SU-DHL-6 (cell line): ENCODE measurements around the gene LRRC34.

Experiments used
- CTCF ChIP-seq: fragments of 200-600 bp; sonication (generic); IDR thresholded peaks from one replicate; pipeline ENCODE4 v1.5.1; 2017; ENCODE audit warnings: antibody characterized with exemption, mild to moderate bottlenecking, low read length, moderate library complexity; ENCODE audit not compliant: insufficient read depth, poor library complexity, severe bottlenecking
- EZH2phosphoT487 ChIP-seq: fragments of 200-600 bp; sonication (generic), shearing (Covaris generic); conservative IDR thresholded peaks from 2 replicates; pipeline ENCODE4 v1.6.1; 2018; ENCODE audit warnings: mild to moderate bottlenecking, antibody characterized with exemption, low read length, moderate library complexity, mixed read lengths

GRCh38 chr3:169780742-169781141 lies 32.0 kb downstream of the LRRC34 start:
- TF ChIP-seq CTCF: no peak
- no peak for TF ChIP-seq EZH2phosphoT487
